Uterus (tissue), 4 donors: ENCODE results near the gene TCEAL8. TPM values are rescaled to one million over a fixed set of nuclear protein-coding genes. Genes with fewer than 3 reads are reported as not detected.

ENCODE experiments used
- DNase-seq, 2 donors: peaks; one replicate each; pipeline ENCODE4 v3.0.0-alpha.2; 2019 to 2020
- H3K27ac ChIP-seq, 2 donors: fragments of 200-600 bp; sonication (generic); 1 replicate in 1 of 2; 2 replicates in 1 of 2; pipeline ENCODE4 v1.5.1; 2016 to 2018
- H3K27me3 ChIP-seq, 2 donors: fragments of 200-600 bp; sonication (generic); one replicate each; pipeline ENCODE4 v1.5.1; 2018 to 2019; ENCODE audit warnings: control low read depth in 1 of 2
- H3K36me3 ChIP-seq, 2 donors: fragments of 200-600 bp; sonication (generic); one replicate each; pipeline ENCODE4 v1.5.1; 2019; ENCODE audit warnings: control low read depth in 1 of 2
- H3K4me1 ChIP-seq, 2 donors: fragments of 200-600 bp; sonication (generic); one replicate each; pipeline ENCODE4 v1.5.1; 2018 to 2019; ENCODE audit warnings: control low read depth in 1 of 2
- H3K4me3 ChIP-seq, 2 donors: fragments of 200-600 bp; sonication (generic); 1 replicate in 1 of 2; 2 replicates in 1 of 2; pipeline ENCODE4 v1.5.1; 2018 to 2019; ENCODE audit warnings: mild to moderate bottlenecking in 1 of 2
- H3K9me3 ChIP-seq, 2 donors: fragments of 200-600 bp; sonication (generic); one replicate each; pipeline ENCODE4 v1.5.1; 2019; ENCODE audit warnings: control low read depth in 1 of 2
- POLR2A ChIP-seq, 2 donors: fragments of 450-650 bp; IDR thresholded peaks; one replicate each; pipeline ENCODE4 v1.6.1; 2016; ENCODE audit warnings: antibody characterized with exemption in 2 of 2, mild to moderate bottlenecking in 1 of 2, moderate library complexity in 1 of 2
- intact Hi-C: fragments of 100-400 bp; cut with DNase I; formaldehyde crosslinking; loops from one replicate; pipeline ENCODE4 v1.15.1; 2023; ENCODE audit warnings: low total_unique reads
- total RNA-seq, 4 donors: library from RNA; depleted of rRNA in 3 of 4; stranded (reverse); fragments of >200 nt in 3 of 4; gene quantifications; one replicate each; pipeline versions ENCODE4 v1.1.0 to v1.2.4, GENCODE V29; 2014 to 2023
- TF ChIP-seq, protein P1 (sequence below), 4 experiments: fragments of 200-600 bp in 2 of 4; fragments of 450-650 bp in 2 of 4; sonication (generic) in 2 of 4; IDR thresholded peaks; one replicate each; pipeline ENCODE4 v1.5.1; 2016 to 2019; ENCODE audit warnings: antibody characterized with exemption in 4 of 4, mild to moderate bottlenecking in 2 of 4, moderate library complexity in 1 of 4
- donor health status: DM: yes; HTN: yes; CAD: no.

Gene TCEAL8
- total RNA-seq, 4 donors from 2014 or later = 56.1 to 181 (median 128) TPM

DNA sequence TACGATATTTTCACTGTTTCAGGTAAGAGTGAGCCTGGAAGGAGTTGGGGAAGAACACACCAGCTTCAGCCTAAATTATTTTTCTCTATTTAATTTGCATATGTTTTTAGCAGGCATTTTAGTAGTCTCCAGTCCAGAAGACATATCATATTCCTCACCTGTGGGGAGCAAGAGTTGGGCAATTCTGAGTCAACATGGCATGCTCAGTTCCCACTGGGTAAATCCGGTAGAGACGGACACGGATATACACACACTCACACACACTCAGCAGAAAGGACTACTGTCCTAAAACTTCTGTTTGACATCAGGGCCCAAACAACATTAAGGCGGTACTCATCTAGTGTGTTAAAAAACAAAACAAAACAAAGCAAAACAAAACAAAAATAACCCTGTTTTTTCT lies 44.9 kb downstream of the TCEAL8 start:
- intact Hi-C loops = no loop called here
- H3K27ac ChIP-seq = no peak overlapping the region

More for the DNA sequence above, 44.9 kb downstream of the TCEAL8 start:
- Histone ChIP-seq H3K9me3 (no peaks in the 10 kb centered on the region), H3K27me3 (peaks cover 0 to 7% of the 10 kb centered on the region in 2 donors), H3K36me3 (no peaks in the 10 kb centered on the region), H3K4me3 (no peak overlapping the region), H3K4me1 (no peaks in the 10 kb centered on the region)
- no peak for TF ChIP-seq POLR2A (IDR thresholded peaks at IDR 0.05)
- TF ChIP-seq, protein P1, sequence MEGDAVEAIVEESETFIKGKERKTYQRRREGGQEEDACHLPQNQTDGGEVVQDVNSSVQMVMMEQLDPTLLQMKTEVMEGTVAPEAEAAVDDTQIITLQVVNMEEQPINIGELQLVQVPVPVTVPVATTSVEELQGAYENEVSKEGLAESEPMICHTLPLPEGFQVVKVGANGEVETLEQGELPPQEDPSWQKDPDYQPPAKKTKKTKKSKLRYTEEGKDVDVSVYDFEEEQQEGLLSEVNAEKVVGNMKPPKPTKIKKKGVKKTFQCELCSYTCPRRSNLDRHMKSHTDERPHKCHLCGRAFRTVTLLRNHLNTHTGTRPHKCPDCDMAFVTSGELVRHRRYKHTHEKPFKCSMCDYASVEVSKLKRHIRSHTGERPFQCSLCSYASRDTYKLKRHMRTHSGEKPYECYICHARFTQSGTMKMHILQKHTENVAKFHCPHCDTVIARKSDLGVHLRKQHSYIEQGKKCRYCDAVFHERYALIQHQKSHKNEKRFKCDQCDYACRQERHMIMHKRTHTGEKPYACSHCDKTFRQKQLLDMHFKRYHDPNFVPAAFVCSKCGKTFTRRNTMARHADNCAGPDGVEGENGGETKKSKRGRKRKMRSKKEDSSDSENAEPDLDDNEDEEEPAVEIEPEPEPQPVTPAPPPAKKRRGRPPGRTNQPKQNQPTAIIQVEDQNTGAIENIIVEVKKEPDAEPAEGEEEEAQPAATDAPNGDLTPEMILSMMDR (IDR thresholded peaks at IDR 0.05) = no peak
- no peak for DNase-seq

Other genes starting within 250 kb of the TCEAL8 start
- gene BEX1, start 191.0 kb downstream of the TCEAL8 start, total RNA-seq = 10 to 100 TPM in 1 of 4 donors, 1 to 10 TPM in 2, not detected in 1; 3.6 to 12.1 (median 8.9) TPM
- gene NXF3, start 162.0 kb downstream of the TCEAL8 start, total RNA-seq = under 1 TPM in 2 of 4 donors, not detected in 2; 0.35 to 0.67 TPM
- 10 to 100 TPM; 34.4 to 80.4 (median 49.1) TPM for gene BEX4, start 40.0 kb downstream of the TCEAL8 start, total RNA-seq
- gene TCEAL5, start 21.6 kb upstream of the TCEAL8 start, total RNA-seq = 1 to 10 TPM in 2 of 4 donors, not detected in 2; 5.4 to 6.5 TPM
- gene BEX2, start 55.8 kb upstream of the TCEAL8 start, total RNA-seq = 10 to 100 TPM in 2 of 4 donors, 1 to 10 TPM in 1, not detected in 1; 1.5 to 35.6 (median 15.5) TPM
- 10 to 100 TPM; 23.6 to 90.0 (median 60.4) TPM for gene TCEAL7, start 75.1 kb upstream of the TCEAL8 start, total RNA-seq
- gene TCEAL9, start 101.4 kb upstream of the TCEAL8 start, total RNA-seq = 10 to 100 TPM; 26.1 to 95.6 (median 52.6) TPM
- 100 to 1,000 TPM; 101 to 224 (median 179) TPM for gene BEX3, start 121.4 kb upstream of the TCEAL8 start, total RNA-seq